Measurements from ENCODE around the gene FRY.

GRCh38 chr13:32139251-32139650 is 107.7 kb downstream of the FRY start:
- TF ChIP-seq CTCF (IDR thresholded peaks at IDR 0.05), result no peak
- TF ChIP-seq POLR2A (IDR thresholded peaks at IDR 0.05), result no peak

All from Peyer's patch (tissue), 4 donors.